Measurements from ENCODE around the gene PIGK.
A peak's percentile ranks its signal among the peaks of the same experiment; 100 is the strongest.
"Not testable (repeated sequence)": the region's sequence is repeated elsewhere in the genome, so short reads cannot be mapped to it uniquely, and the experiment has no call there.

PIGK gene

DNA sequence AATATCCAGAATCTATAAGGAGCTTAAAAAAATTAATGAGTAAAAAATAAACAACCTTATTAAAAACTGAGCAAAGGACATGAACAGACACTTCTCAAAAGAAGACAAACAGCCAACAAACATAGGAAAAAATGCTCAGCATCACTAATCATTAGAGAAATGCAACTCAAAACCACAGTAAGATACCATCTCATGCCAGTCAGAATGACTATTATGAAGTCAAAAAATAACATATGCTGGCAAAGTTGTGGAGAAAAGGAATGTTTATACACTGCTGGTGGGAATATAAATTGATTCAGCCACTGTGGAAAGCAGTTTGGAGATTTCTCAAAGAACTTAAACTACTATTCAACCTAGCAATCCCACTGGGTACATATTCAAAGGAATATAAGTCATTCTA is 25.3 kb downstream of the PIGK start:
- no peak for DNase-seq (ENCODE audit: low read depth)

GRCh38 chr1:77188770-77189169 is 30.5 kb downstream of the PIGK start:
- DNase-seq (ENCODE audit: low read depth) = no peak

GRCh38 chr1:77186907-77187306 is 32.3 kb downstream of the PIGK start:
- DNase-seq (ENCODE audit: low read depth) = not testable (repeated sequence)

- DNase-seq (ENCODE audit: low read depth) = no peak
These were observed 37.1 kb downstream of the PIGK start for GRCh38 chr1:77182083-77182482.

- no peak for DNase-seq (ENCODE audit: low read depth)
These were observed 39.6 kb downstream of the PIGK start for GRCh38 chr1:77179632-77180031.

GRCh38 chr1:77175230-77175844 is 43.9 kb downstream of the PIGK start:
- no peak for DNase-seq (ENCODE audit: low read depth)

- peak; percentile 28 for DNase-seq (ENCODE audit: low read depth)
These were observed 48.5 kb downstream of the PIGK start for GRCh38 chr1:77170687-77171086.

GRCh38 chr1:77168358-77168757 is 50.9 kb downstream of the PIGK start:
- DNase-seq (ENCODE audit: low read depth) = no peak

- no peak for DNase-seq (ENCODE audit: low read depth)
These were observed 54.7 kb downstream of the PIGK start for GRCh38 chr1:77164434-77164944.

DNA sequence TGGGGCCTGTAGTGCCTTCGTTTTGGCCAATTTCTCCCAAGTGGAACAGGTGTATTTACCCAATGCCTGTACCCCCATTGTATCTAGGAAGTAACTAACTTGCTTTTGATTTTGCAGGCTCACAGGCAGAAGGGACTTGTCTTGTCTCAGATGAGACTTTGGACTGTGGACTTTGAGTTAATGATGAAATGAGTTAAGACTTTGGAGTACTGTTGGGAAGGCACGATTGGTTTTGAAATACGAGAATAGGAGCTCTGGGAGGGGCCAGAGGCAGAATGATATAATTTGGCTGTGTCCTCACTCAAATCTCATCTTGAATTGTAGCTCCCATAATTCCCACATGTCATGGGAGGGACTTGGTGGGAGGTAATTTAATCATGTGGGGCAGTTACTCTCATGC is 59.5 kb downstream of the PIGK start:
- not testable (repeated sequence) for DNase-seq (ENCODE audit: low read depth)

- no peak for DNase-seq (ENCODE audit: low read depth)
These were observed 63.0 kb downstream of the PIGK start for GRCh38 chr1:77156214-77156613.

- DNase-seq (ENCODE audit: low read depth) = no peak
These were observed 73.0 kb downstream of the PIGK start for GRCh38 chr1:77146270-77146669.

DNA sequence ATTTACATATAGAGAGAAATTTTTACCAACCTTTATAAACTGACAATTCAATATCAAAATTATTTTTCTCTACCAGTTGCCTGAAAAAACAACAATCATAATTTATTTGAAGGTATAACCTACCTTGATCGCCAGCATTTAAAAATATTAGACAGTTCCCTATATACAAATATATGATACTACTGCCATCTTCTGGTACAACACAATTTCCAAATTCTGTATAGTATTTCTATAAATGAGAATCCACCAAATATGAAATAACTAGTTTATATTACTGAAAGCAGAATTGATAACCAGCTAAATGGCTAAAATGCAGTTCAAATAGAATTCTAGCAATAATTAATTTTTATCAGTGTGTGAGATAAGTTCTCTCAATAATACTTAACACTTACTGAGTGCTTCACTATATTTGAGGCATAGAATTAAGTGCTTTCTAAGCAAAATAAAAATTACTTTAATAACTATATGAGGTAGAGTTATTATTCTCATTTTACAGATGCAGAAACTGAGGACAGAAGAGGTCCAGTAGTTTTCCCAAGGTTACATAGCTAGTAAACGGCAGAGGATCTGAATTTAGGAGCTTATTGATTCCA is 75.6 kb downstream of the PIGK start:
- no peak for DNase-seq (ENCODE audit: low read depth)

DNA sequence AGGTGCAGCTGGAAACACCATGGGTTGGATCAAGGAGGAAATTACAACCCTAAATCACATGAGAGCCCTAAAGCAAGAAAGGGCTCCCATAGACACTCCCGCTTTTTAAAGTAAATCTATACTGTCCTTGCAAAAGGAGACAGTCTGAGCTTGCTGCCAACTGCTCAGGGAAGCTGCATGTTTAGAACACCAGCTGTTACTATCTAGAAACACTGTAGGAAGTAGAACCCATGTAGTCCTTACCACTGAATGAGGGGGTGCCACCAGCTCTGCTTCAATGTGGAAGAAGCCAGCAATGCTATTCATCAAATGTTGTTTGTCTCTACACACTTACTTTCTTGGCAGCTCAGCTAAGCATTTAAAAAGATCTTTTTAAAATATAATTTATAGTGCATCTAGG is 79.8 kb downstream of the PIGK start:
- no peak for DNase-seq (ENCODE audit: low read depth)

GRCh38 chr1:77134359-77134758 is 84.9 kb downstream of the PIGK start:
- DNase-seq (ENCODE audit: low read depth) = no peak

DNA sequence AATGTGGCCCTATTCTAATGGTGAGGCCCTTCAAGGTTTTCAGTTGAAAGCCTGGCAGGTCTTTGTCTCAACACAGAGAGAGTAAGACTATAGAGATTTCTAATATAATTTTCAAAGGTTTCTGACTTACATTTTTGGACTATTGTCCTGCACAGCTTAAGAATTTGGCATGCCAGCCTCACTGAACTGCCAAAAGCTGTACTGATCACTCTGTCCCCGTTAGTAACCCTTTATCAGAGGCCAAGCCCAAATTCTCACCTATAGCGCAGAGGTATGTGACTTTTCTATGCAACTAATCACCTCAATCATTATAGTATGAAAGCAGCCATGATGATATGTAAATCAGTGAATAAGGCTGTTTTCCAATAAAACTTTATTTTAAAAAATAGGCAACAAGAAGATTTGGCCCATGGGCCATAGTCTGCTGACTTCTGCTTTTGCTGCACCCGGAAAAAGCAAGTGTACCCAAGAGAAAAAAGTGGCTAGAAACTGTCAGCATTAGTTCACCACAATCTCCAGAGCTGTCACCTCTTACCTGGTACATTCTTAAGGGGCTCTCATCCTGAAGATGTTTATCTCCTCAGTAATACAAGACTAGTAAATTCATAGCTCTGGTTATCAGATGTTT is 85.4 kb downstream of the PIGK start:
- DNase-seq (ENCODE audit: low read depth) = no peak

DNA sequence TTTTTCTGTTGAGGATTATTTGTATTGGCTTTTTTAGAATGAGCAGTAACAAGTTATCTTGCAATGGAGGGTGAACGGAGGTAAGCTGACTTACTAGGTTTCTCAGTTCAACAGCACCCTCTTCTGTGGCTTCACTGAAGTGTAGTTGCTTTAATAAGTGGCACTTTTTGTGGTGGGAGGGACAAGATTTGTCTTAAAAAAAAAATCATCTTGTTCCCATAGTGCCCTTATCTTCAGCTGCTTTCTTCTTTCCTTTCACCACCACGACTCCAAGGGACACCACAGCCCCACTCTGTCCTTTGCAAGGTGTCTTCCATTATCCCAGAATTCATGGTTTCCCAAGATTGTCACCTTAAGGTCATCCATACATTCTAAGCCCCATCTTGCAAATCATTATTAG is 92.9 kb downstream of the PIGK start:
- DNase-seq (ENCODE audit: low read depth) = peak; percentile 63

DNA sequence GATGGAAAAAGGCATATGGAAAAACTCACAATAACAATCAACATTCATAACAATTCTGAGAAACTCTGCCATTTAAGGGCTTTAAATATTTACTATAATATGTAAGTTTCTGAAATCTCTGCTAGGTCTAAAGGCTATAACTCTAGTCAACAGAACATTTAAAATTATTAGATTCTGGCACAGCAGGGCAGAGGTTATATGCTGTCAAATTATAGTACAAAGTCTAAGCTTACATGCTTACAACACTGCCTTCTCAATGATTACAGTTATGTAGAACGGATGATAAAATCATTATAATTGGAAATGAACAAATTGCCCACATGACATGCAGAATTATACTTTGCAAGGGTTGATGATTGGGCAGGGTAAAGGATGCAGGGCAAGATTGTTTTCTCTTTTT is 97.7 kb downstream of the PIGK start:
- DNase-seq (ENCODE audit: low read depth) = no peak

- no peak for DNase-seq (ENCODE audit: low read depth)
These were observed 98.3 kb downstream of the PIGK start for GRCh38 chr1:77120950-77121349.

DNA sequence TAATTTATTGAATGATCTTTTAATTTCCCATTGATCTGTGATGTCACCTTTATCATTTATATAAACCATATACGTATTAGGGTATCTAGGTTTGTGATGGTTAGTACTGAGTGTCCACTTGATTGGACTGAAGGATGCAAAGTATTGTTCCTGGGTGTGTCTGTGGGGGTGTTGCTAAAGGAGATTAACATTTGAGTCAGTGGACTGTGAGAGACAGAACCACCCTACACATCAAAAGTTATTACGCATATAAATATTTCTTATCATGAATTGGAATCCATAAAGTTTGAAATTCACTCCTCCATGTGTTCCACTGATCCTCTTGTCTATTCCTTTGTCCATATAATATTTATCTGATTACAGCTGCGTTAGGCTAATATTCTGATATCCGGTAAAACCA is 100.5 kb downstream of the PIGK start:
- no peak for DNase-seq (ENCODE audit: low read depth)

- no peak for DNase-seq (ENCODE audit: low read depth)
These were observed 114.6 kb downstream of the PIGK start for GRCh38 chr1:77104672-77105071.

DNA sequence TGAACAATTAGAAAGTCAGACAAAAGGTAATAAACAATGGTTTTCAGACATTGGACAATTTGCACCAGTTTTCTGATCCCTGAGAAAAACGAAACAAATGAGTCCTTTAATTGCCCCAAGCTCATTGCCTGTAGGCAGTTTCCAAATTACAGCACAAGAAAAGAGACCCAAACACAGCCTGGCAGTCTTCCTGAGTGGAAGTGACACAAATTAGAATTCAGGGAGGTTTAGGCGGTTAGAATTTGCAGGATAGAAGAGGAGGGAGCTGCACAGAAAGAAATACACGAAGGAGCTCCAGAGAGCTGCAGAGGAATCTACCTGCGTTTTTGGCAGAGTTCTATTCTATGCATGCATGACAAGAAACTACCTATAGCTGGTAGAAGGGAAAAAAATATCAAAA is 115.7 kb downstream of the PIGK start:
- DNase-seq (ENCODE audit: low read depth) = no peak

DNA sequence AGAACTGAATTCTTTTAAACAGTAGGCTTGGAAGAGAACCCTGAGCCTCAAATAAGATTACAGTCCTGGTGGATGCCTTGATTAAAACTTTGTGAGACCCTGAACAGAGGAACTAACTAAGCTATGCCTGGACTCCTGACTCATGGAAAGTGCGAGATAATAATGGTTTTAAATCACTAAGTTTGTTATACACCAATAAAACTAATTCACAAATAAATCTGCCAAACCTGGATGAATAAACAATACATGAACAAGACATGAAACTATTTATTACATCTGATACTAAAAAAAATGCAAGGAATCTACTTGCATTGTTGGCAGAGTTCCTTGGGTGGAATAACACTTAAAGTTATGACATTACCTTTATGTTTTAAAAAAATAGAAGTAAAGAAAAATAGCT is 118.4 kb downstream of the PIGK start:
- DNase-seq (ENCODE audit: low read depth) = peak; percentile 9

Data from non-pigmented ciliary epithelial cell (primary cell).